HepG2 (cell line): ENCODE data around the gene PLD1. TPM values are rescaled to one million over a fixed set of nuclear protein-coding genes. Genes with fewer than 3 reads are reported as not detected.

Experiments used
- FOSL1 ChIP-seq: sonication (generic); formaldehyde crosslinking; IDR thresholded peaks from 2 replicates; pipeline ENCODE4 v1.9.0; 2021; ENCODE audit warnings: missing genetic modification reagents, borderline replicate concordance
- HOXD1 ChIP-seq: sonication (generic); formaldehyde crosslinking; IDR thresholded peaks from 2 replicates; pipeline ENCODE4 v1.5.0; 2020; ENCODE audit warnings: missing genetic modification reagents
- MED1 ChIP-seq: sonication (generic); formaldehyde crosslinking; IDR thresholded peaks from 2 replicates; pipeline ENCODE4 v1.4.0; 2020; ENCODE audit warnings: missing genetic modification reagents
- MXI1 ChIP-seq: IDR thresholded peaks from 3 replicates; pipeline ENCODE4 v1.6.1; 2012; ENCODE audit warnings: low read depth, low read length, inconsistent platforms, borderline replicate concordance
- MYPOP ChIP-seq: sonication (generic); formaldehyde crosslinking; IDR thresholded peaks from 2 replicates; pipeline ENCODE4 v1.8.1; 2023; ENCODE audit warnings: mild to moderate bottlenecking, moderate library complexity, missing genetic modification reagents
- NKX3-1 ChIP-seq: sonication (generic); formaldehyde crosslinking; IDR thresholded peaks from 2 replicates; pipeline ENCODE4 v1.5.0; 2020; ENCODE audit warnings: missing genetic modification reagents
- SMAD1 ChIP-seq: sonication (generic); formaldehyde crosslinking; IDR thresholded peaks from 2 replicates; pipeline ENCODE4 v1.4.0; 2020; ENCODE audit warnings: missing genetic modification reagents, low read depth, mild to moderate bottlenecking, borderline replicate concordance
- ZNF407 ChIP-seq: sonication (generic); formaldehyde crosslinking; IDR thresholded peaks from one replicate; pipeline ENCODE4 v1.5.1; 2020; ENCODE audit warnings: mild to moderate bottlenecking, missing genetic modification reagents; ENCODE audit errors: not compliant biosample characterization
- ZNF800 ChIP-seq: sonication (generic); formaldehyde crosslinking; IDR thresholded peaks from 2 replicates; pipeline ENCODE4 v1.4.0; 2020; ENCODE audit warnings: missing genetic modification reagents
- polyA plus RNA-seq, 8 experiments: library from polyadenylated mRNA; depleted of rRNA in 3 of 8; stranded (reverse) in 7 of 8; unstranded in 1 of 8; fragments of >200 nt; fragmentation: Illumina TruSeq in 4 of 8; extraction: Trizol in 4 of 8; gene quantifications; 2 replicates each; pipeline versions ENCODE4 v1.2.1 to v1.2.3, GENCODE V29; 2011 to 2016; ENCODE audit warnings: low read depth in 4 of 8, missing spikeins in 1 of 8, mixed read lengths in 1 of 8; ENCODE audit not compliant: insufficient read depth in 1 of 8
- total RNA-seq, 5 experiments: library from RNA; depleted of rRNA; stranded (reverse); fragments of >200 nt; fragmentation: Illumina TruSeq; extraction: Trizol; gene quantifications; 2 replicates each; pipeline ENCODE4 v1.2.3, GENCODE V29; 2016; ENCODE audit warnings: low read depth in 1 of 5

The PLD1 gene
- total and polyA plus RNA-seq, 2 of the 13 experiments (the other 11 are each of a cell fraction or from before 2014, with no cell fraction given) = 27.1 to 59.4 TPM

GRCh38 chr3:171840811-171841619 lies 30.7 kb upstream of the PLD1 start (continued):
- TF ChIP-seq SMAD1 (no peak), NKX3-1 (CRISPR knock-in tag) (peak; percentile 26; the same call in 1 of the 2 replicates), HOXD1 (CRISPR knock-in tag) (peak; percentile 52; the same call in 1 of the 2 replicates), ZNF800 (CRISPR knock-in tag) (no peak), MXI1 (0 out of 3 replicates have a peak, but pooled peaks have one; percentile 26), MED1 (CRISPR knock-in tag) (peak; percentile 100), FOSL1 (no peak; the same call in 1 of the 2 replicates), ZNF407 (CRISPR knock-in tag) (no peak), MYPOP (CRISPR knock-in tag) (peak; percentile 57; the same call in 1 of the 2 replicates)
- TF ChIP-seq, all 625 proteins: peak for 246
